ENCODE measurements around the gene OR2B6.
"Not testable (repeated sequence)": the region's sequence is repeated elsewhere in the genome, so short reads cannot be mapped to it uniquely, and the experiment has no call there.

The OR2B6 gene

DNA sequence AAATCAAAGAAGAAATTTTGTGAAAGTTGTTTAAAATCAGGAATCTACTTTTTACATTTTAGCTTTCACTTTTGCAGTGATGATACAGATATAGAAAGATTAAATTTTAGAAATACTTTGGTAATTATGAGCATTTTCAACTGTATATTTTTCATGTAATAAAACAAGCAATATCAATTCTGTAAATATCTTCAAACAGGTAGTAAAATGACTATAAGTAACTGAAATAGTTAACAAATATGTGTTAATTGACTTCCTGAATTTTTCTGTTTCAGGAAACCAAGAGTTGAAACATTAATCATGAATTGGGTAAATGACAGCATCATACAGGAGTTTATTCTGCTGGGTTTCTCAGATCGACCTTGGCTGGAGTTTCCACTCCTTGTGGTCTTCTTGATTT, at the start of gene OR2B6:
Gene OR2B6 (plus strand): TSS at position 301 of the 400 bp plus-strand sequence. CDS start 0 bp downstream, at position 301.
- DNase-seq = no peak

DNA sequence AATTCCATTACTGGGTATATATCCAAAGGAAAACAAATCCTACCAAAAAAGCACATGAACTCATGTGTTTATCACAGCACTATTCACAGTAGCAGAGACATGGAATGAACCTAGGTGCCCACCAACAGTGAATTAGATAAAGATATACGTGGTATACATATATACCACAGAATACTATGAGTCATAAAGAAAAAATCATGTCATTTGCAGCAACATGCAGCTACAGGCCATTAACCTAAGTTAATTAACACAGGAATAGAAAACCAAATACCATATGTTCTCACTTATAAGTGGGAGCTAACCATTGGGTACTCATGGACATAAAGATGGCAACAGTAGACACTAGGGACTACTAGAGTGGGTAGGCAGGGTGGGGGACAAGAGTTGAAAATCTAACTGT, 49.0 kb upstream of the OR2B6 start:
- DNase-seq = no peak

DNA sequence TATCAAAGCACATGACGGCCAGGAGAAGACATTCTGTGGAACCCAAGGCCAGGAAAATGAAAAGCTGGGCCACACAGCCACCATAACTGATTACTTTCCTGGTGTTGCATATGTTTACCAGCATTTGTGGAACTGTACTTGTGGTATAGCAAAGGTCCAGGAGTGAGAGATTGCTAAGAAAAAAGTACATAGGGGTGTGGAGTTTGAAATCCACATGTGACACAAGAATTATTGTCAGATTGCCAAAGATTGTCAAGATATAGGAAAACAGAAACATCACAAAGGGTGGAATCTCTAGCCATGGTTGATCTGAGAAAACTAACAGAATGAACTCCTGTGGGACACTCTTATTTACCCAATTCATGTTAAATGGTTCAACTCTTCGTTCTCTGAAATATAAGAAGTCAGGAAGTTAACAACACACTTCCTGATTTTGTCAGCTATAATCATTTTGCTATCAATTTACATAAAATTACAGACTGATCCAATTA, 45.0 kb upstream of the OR2B6 start, which contains the start of gene OR2B2:
Gene OR2B2 (minus strand): TSS at position 441 of the 491 bp plus-strand sequence. CDS start 77 bp downstream, at position 364.
- no peak for DNase-seq

GRCh38 chr6:27922949-27923348, 34.1 kb upstream of the OR2B6 start:
- DNase-seq = no peak

DNA sequence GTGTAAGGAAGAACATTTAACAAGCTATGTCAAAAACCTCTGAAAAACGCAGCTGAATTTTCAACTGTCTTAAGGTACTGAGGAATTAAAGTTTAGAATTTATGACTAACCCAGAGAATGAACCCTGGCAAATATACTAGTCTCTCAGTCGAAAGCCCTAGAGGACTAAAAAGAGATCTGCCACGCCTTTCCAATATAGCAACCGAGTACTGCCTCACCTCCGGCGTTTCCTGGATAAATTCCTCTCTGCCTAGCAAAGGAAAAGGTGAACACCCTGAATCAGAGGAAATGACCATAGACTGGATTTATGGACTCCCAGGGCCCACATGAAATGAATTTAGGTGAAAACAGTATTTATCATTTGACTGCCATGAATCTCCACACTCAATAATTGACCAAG, 32.9 kb upstream of the OR2B6 start:
- DNase-seq = no peak

- DNase-seq = not testable (repeated sequence)
These were observed 29.0 kb upstream of the OR2B6 start for GRCh38 chr6:27928041-27928440.

- not testable (repeated sequence) for DNase-seq
These were observed 27.1 kb upstream of the OR2B6 start for GRCh38 chr6:27929930-27930329.

GRCh38 chr6:27931209-27931608, 25.8 kb upstream of the OR2B6 start:
- DNase-seq = no peak

GRCh38 chr6:27940766-27941165, 16.3 kb upstream of the OR2B6 start:
- no peak for DNase-seq

GRCh38 chr6:27943072-27943471, 14.0 kb upstream of the OR2B6 start:
- DNase-seq = not testable (repeated sequence)

DNA sequence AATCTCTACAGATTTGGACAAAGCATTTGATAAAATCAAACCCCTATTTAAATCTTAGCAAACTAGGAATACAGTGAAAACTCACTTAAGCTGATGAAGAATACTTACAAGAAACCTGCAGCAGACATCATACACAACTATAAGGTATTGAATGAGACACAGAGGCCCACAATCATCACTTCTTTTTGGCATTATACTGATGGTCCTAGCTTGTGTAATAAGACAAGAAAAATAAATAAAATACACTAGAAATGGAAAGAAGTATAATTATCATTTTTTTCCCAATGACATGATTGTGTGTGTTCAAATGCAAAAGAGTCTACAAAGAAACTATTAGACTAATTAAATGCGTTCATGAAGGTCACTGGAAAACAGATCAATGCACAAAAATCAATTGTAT, 8.8 kb upstream of the OR2B6 start:
- DNase-seq = no peak

DNA sequence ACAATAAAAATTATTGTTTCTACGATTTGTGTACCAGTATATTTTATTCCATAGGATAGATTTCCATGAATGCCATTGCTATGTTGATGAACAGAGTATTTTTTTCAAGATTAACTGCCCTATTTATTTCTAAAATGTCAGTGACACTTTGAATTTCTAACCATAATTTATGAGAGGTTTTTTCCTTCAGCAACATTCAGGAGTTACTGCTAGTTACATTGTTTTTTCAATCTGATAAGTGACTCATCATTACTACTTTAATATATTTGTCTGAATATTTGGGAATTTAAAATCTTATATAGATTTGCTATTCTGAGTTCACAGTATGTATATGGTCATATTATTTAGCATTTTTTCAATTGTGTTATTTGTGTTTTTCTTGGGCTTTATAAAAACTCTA, 6.0 kb upstream of the OR2B6 start:
- no peak for DNase-seq

DNA sequence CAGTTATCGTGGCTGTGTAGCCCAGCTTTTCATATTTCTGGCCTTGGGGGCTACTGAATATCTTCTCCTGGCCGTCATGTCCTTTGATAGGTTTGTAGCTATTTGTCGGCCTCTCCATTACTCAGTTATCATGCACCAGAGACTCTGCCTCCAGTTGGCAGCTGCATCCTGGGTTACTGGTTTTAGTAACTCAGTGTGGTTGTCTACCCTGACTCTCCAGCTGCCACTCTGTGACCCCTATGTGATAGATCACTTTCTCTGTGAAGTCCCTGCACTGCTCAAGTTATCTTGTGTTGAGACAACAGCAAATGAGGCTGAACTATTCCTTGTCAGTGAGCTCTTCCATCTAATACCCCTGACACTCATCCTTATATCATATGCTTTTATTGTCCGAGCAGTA, 475 bp downstream of the OR2B6 start:
- DNase-seq = no peak

GRCh38 chr6:27962506-27962905, 5.5 kb downstream of the OR2B6 start:
- no peak for DNase-seq

- DNase-seq = no peak
These were observed 9.0 kb downstream of the OR2B6 start for GRCh38 chr6:27966044-27966443.

DNA sequence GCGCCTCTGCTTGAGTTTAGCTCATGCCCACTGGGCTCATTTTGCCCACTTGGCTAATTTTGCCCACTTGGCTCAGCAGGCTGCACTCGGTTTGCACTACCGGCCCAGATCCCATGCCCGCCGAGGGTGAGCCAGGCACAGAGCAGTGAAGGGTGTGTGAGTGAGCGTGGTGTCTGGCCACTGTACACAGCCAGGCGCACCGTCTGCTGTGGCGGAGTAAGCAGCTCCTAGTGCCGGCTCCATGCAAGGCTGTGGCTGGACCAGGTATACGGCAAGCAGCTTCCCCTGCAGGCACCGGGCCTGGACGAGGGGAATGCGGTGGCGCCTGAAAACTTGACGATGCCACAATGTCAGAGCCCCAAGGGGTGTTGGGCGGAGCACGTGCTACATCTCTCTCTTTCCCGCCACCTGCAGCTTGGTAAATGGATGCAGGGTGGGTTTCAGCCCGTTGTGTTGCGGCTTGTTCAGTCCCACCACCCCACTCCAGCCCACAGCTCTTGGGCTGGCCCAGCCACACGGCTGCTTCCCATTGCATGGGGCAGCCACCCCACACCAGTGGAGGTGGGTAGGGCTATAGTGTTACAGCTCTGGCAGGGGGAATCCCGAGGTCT, 9.9 kb downstream of the OR2B6 start:
- DNase-seq = no peak

- DNase-seq = no peak
These were observed 13.4 kb downstream of the OR2B6 start for GRCh38 chr6:27970444-27970843.

- DNase-seq = no peak
These were observed 15.7 kb downstream of the OR2B6 start for GRCh38 chr6:27972750-27973149.

GRCh38 chr6:27977387-27977786, 20.3 kb downstream of the OR2B6 start:
- no peak for DNase-seq

- DNase-seq = no peak
These were observed 21.7 kb downstream of the OR2B6 start for GRCh38 chr6:27978705-27979104.

DNA sequence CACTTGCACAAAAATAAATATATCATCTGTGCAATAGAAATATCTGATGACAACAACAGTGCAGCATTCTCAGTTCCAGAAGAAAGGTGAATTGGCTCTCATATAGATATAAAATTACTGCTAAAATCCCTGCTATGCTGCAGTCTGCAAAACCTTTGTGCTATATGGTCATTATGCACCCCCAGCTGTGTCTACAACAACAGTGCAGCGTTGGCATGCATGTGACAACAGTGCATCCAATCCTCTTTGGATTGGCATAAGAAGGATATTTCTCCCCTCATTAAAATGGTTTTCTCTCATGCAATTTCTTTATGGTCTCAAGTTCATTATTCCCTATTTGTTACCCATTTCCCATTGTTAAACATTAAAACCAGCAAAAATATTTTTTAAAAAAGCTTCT, 23.1 kb downstream of the OR2B6 start:
- no peak for DNase-seq

DNA sequence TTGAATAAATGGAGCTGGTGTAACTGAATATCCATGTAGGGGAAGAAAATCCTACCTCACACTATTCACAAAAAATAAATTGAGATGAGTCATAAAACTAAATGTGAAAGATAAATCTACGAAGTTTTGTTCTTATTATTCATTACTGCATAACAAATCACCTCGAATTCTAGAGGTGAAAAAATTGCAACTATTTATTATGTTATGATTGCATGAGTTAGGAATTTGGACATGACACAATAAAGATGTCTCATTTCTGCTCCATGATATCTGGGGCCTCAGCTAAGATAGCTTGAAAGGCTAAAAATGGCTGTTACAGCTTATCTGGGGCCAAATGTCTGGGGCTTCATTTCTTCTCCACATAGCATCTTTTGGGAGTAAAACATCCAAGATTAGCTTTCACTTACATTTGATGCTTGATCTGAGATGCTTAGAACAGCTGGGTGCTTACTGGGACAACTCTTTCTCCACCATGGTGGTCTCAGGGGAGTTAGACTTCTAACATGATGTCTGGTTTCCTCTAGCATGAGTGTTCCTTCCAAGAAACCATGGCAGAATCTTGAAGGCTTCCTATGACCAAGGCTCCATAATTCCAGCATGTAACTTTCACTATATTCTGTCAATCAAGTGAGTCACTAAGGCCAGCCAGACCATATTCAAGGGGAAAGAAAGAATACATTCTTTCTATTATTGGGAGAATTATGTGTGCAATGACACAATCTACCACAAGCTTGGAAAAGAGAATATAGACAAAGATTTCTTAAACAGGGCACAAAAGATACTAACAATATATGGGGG, 30.1 kb downstream of the OR2B6 start:
- DNase-seq = no peak

GRCh38 chr6:27994616-27995015, 37.6 kb downstream of the OR2B6 start:
- no peak for DNase-seq

DNA sequence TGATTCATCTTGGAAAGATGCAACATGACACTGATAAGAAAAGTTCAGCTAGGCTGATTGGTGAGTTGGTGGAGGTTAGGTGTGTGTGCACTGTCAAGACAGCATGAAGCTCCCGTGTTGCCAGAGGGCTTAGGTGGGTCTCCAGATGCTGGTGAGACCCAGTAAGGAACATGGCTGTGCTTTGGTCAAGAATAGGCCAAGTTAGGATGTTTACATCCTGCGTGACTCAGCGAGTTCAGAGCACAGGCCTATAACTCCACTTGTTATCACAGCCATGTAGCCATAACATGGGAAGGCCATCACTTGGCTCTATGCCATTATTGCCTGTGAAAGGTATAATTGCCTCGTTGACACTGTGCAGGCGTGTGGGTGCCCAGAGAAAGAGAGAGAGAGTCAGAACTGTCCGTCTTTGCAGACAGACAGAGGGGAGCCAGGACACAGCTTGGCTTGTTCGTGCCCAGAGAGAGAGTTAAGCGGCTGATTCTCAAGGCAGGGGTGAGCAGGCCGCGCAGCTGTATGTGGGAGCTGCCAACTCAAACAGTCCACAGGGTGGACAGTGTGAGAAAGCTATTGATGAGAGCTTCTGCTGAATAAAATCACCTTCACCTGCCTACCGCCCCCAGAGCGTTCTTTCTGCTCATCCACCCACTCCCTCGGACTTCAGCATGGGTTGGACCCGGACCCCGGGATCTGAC, 43.5 kb downstream of the OR2B6 start:
- no peak for DNase-seq

All from inflammatory macrophage treated with lipopolysaccharide for 1 hour (primary cell).